CD4-positive, alpha-beta T cell treated with Interferon alpha-2 for 1 hour (primary cell): ENCODE results near the gene VWF.

Source experiments
- DNase-seq, 2 donors: peaks; one replicate each; pipeline ENCODE4 v3.0.0-alpha.2; 2020 to 2022

Gene VWF

GRCh38 chr12:6076346-6076745 lies 48.1 kb downstream of the VWF start:
- no peak for DNase-seq

- DNase-seq: peak; percentile 16 to 40
These were observed 49.4 kb downstream of the VWF start for GRCh38 chr12:6074979-6075585.

- peak in 1 of 2 donors; percentile 31 for DNase-seq
These were observed 50.0 kb downstream of the VWF start for GRCh38 chr12:6074427-6074826.

- DNase-seq: no peak
These were observed 51.0 kb downstream of the VWF start for GRCh38 chr12:6073426-6073825.

- no peak for DNase-seq
These were observed 52.1 kb downstream of the VWF start for GRCh38 chr12:6072302-6072752.

GRCh38 chr12:6071589-6071988 lies 52.9 kb downstream of the VWF start:
- no peak for DNase-seq

- no peak for DNase-seq
These were observed 53.8 kb downstream of the VWF start for GRCh38 chr12:6070472-6071257.

GRCh38 chr12:6069437-6070093 lies 54.9 kb downstream of the VWF start:
- peak in 1 of 2 donors; percentile 4 for DNase-seq

GRCh38 chr12:6068227-6068626 lies 56.2 kb downstream of the VWF start:
- DNase-seq: no peak

- DNase-seq: no peak
These were observed 57.1 kb downstream of the VWF start for GRCh38 chr12:6067152-6067916.

GRCh38 chr12:6066651-6067050 lies 57.8 kb downstream of the VWF start:
- DNase-seq: no peak

- DNase-seq: no peak
These were observed 58.6 kb downstream of the VWF start for GRCh38 chr12:6065863-6066199.

GRCh38 chr12:6065131-6065862 lies 59.2 kb downstream of the VWF start:
- no peak for DNase-seq

GRCh38 chr12:6062757-6063735 lies 61.4 kb downstream of the VWF start:
- peak; percentile 53 to 54 for DNase-seq

GRCh38 chr12:6062395-6062756 lies 62.1 kb downstream of the VWF start:
- no peak for DNase-seq

- DNase-seq: no peak
These were observed 62.8 kb downstream of the VWF start for GRCh38 chr12:6061660-6062059.

GRCh38 chr12:6059860-6060565 lies 64.5 kb downstream of the VWF start:
- DNase-seq: no peak

GRCh38 chr12:6059221-6059620 lies 65.2 kb downstream of the VWF start:
- no peak for DNase-seq

- DNase-seq: no peak
These were observed 65.8 kb downstream of the VWF start for GRCh38 chr12:6058481-6059161.

- no peak for DNase-seq
These were observed 66.8 kb downstream of the VWF start for GRCh38 chr12:6057700-6058099.
